ENCODE data around the gene TNFRSF4.
A peak's percentile ranks its signal among the peaks of the same experiment; 100 is the strongest.

Gene TNFRSF4

DNA sequence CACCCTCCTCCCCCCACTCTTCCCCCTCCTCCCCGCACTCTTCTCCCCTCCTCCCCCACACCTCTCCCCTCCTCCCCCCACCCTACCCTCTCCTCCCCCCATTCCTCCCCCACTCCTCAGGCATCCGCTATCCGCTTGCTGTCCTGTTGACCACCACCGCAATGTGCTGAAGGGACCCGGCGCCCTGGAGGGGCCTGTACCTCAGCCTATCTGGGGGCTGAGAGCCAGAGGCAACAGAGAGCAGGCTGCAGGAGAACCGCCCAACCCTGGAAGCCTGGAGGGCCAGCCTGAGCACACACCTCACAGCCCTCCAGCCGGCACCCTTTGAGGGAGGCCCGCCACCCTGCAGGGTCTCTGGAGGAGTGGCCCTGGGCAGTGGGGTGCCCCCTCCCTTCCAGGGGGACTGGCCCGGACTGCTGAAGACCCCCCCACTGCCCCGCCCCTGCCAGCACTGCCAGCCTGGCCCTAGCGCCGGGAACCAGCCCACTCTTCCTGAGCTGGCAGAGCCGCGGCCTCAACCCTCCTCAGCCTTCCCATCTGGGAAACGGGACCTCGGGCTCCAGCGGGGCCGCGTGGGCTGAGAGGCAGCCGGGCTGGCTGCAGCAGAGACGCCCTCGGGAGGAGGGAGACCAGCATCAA is 31.3 kb upstream of the TNFRSF4 start:
- no peak for DNase-seq (ENCODE audit: low spot score)

DNA sequence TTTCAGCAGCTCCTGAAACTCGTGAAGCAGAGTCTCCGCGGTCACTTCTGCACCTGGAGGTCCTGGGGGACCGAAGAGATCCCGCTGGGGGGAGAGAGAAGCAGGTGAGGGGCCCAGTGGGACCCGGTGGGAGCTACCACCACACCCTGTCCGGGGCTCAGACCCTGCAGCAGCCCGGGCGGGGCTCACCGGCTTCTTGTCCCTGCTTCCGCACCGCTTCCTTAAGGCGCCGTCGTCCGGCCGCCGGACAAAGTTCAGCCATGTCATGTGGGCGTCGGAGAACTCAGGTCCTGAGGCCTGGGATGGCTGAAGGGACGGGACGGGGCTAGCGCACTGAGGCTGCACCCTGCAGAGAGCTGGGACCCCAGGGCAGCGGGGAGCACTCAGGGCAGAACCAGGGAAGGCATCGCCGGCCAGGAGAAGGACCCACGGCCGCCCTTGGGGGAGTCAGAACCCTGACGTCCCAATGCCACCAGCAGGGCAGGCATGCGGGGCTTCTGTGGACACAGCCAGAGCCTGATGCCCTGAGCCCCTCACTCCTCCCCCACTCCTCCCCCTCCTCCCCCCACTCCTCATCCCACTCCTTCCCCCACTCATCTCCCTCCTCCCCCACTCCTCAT is 30.3 kb upstream of the TNFRSF4 start:
- peak; percentile 58 for DNase-seq (ENCODE audit: low spot score)

DNA sequence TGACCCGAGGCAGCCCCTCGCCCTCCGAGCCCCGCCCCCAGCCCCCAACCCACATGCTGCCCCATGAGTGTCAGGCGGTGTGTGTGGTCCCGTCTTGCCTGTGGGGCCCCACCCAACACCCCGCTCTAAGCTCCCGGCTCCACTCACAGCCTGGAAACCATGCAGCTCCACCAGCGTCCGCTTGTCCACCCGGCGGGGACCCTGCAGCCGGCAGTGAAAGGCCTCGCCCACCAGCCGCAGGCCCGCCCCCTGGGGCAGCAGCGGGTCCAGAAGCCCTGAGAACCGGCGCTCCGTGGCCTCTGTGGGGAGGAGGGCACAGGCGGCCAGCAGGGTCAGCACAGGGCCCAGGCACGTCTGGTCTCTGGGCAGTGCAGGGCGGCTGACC is 29.8 kb upstream of the TNFRSF4 start:
- no peak for DNase-seq (ENCODE audit: low spot score)

DNA sequence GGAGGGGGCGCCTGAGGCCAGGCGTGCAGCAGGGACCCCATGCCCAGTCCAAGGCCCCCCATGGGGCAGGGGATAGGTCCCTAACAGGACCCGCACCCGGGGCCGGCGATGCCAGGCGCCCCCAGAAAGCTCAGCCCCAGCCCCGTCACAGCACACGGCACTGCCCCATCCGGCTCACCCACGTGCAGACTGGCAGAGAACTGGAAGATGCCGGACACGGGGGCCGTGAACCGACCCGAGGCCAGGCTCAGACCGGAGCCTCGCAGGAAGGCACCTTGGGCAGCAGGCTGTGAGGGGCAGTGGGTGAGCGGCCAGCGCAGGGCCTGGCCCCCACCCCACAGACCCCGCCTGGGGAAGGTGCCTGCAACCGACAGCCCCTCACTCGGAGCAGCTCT is 29.3 kb upstream of the TNFRSF4 start:
- no peak for DNase-seq (ENCODE audit: low spot score)

DNA sequence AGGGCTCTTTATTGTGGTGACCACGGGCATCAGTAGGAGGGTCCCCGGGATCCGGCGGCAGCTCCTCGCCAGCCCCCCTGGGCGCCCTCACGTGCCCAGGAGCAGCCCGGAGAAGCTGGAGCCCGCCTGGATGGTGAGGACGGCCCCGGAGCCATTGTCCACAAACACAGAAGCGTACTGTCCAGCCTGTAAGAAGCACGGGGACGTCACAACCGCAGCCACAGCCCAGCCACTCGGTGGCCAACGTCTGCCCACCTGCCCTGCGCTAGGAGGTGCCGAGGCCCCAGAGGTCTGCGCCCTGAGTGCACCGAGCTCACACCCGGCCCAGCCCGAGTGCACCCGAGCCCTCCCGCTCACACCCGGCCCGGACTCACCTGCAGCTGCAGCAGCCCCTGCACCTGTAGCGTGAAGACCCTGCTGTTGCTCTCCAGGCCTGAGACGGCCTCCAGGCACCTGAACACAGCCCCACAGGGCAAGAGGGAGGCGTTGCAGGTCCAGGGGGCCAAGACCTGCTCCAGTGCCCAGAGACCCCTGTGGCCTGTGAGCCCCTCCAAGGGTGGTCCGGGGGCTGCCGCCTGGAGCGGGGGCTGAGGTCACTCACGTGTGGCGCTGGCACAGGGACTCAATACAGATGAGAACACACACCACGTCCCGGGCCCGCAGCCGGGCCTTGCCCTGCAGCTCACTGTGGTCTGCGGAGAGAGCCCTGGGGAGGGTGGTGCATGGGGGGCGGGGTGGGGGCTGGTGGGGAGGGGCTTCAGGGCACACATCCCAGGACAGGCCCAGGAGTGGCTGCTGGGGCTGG is 28.7 kb upstream of the TNFRSF4 start:
- no peak for DNase-seq (ENCODE audit: low spot score)

DNA sequence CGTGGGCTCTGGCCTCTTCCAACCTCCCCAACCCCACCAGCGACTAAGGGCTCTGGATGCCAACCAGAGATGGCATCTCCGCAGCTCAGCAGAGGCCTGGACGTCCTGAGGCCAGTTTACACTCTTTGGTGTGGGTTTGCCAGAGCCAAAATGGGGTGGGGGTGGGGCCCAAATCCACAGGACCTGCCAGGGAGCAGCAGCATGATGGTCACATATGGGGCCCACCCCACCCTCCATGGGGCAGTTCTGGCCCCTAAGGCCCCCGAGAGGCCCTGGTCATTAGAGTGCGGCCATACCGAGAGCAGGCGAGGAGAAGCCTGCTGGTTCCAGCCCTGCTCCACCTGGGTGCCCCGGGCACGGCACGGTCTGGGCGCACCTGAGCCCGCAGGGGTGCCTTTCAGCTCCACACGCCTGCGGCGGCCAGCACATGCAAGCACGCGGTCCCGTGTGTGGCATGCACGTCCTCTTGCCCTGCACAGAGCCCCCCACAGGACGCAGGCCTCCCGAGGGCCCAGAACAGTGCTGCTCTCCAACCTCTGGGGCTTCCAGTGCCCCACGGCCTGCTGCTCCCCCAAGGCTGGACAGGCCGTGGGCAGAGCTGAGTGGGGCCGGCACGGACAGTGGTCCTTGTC is 27.8 kb upstream of the TNFRSF4 start:
- DNase-seq (ENCODE audit: low spot score): no peak

DNA sequence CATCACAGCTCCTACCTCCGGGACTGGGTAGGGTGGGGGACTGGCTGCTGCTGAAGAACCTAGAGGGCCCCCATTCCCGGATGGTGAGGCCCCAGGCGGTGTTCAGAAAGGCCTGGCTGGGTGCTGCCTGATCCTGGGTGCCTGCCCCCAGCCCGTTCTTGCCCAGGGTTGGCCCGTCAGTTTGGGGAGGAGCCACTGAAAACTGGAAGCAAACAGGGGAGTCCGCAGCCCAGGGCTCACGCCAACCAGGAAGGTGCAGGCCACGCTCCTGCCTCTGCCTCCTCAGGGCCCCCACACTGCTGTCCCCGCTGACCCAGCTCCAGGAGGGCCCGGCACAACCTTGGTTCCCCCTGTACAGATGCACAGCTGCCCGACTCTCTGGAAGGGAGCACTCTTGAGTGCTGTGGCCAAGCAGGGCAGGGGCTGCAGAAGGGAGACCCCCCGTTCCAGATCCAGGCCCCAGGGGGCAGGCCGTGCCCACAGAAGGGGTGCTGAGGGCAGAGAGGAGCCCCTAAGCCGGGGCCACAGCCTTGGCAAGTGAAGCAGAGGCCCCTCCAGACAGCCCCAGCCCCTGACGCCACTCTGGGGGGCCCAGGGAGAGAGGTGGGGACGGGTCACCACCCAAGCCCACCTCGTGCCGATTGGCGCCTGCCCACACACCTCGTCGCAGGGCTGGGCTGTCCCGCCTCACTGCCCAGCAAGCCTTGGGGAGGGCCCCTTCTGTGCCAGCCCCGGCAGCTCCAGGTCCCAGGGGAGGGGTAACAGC is 27.1 kb upstream of the TNFRSF4 start:
- no peak for DNase-seq (ENCODE audit: low spot score)

DNA sequence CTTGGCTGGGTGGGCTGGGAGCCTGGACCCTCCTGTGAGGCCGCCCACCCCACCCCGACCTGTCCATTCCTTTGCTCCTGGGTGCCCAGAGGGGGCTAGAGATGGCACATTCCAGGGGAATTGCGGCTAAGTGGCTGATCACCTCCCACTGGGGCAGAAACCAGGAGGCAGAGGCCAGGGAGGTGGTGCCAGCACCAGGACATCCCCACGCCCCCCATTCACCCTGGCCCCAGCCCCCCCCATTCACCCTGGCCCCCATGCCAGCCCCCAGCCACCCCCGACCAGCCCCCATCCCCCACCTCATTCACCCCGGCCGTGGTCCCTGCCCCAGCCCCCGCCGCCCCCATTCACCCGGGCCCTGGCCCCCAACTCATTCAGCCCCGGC is 26.4 kb upstream of the TNFRSF4 start:
- DNase-seq (ENCODE audit: low spot score): no peak

DNA sequence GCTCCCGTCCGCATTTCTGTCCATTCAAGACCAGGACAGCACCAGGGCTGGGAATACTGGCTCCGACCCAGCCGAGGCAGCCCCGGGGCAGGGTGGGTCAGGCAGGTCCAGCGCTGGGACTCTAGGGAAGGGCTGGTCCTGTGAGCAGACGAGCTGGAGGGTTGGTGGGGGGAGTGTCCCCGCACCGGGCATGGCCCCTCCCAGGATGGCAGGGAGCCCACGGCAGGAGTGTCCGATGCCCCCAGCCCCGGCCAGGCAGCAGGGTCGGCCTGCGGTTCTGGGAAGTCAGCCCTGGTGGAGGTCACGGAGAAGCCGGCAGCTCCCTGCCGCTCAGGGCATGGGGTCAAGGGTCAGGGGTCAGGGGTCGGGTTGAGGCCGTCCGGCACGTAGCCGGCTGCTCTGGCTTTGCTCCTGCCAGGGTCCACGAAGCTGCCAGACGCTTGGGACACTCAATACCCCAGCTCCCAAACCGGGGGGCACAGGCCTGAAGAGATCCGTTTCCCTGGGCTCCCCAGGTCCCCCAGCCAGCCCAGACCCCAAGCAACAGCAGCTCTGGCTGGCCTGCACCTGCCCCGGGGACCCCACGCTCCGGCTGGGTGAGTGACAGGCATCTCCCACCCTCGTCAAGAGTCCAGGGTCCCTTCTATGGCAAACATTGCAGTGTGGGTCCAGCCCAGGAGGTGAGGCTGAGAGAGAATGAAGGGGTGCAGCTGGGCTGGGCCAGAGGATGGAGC is 25.8 kb upstream of the TNFRSF4 start:
- no peak for DNase-seq (ENCODE audit: low spot score)

DNA sequence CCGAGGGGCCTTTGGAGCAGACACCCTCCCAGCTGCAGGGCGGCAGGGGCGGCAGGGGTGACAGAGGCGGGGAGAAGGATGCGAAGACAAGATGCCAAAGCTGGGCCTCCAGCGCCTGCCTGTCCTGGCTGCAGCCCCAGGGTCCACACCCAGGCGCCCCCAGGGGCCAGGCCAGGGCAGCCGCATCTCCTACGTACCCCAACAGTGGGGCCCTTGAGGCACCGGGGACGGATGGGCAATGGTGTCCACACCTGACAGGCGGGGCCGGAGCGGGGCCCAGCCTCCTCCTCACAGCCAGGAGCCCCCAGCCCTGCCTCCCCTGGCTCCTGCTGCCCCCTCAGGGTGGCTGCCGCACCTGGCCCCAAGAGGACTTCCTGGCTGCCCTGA is 25.3 kb upstream of the TNFRSF4 start:
- no peak for DNase-seq (ENCODE audit: low spot score)

DNA sequence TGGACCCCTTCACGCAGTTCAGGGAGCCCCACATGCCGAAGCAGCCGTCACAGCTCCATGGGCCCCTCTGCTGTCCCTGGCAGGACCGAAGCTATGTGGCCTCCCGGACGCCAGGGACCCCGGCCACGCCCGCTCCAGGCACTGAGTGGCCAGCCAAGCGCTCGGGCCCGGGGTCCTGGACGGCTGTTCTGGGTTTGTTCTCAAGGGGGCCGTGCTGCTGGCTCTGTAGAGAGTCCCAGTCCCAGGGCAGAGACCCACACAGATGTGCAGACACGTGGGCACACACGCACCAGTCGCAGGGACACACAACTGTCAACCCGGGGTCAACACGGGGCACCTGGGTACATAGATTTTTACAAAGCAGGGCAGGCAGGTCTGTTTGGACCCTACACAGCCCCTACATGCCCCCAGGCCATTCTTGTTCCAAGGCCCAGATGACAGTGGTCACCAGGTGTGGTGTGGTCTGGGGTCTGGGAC is 24.8 kb upstream of the TNFRSF4 start:
- DNase-seq (ENCODE audit: low spot score): no peak

DNA sequence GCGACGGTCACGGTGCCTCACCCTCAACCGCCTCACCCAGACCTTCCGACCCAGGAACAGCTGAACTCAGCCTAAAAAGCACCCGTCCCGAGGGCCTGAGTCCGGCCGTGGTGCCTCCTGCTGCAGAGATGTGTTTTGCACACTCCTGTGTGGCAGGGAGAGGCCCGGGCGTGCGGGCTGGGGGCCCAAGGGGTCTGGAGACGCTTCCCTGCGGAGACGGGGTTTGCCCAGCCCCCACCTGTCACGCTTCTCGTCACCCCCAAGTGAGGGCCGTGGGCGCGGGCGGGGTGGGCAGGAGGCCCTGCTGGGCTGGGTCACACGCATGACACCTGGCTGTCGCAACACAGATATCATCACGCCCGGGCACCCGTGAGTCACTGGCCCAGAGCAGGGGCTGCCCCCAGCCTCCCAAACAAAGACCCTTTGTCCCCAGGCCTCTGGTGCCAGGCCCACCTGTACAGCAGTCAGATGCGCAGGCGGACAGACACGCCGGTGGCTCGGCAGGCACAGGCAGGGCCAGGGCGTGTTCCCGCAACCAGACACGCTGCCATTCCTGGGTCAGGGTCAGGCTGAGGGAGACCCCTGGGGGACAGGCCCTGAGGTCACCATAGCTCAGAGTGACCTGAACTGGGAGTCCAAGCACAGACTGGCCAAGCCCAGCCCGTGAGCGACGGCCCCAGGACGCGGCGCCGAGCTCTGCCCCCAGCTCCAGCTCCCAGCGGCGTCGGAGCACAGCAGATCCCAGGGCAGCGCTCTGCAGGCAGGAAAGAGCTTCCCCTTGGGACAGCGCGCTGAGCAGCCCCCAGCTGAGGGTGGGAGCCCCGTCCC is 24.1 kb upstream of the TNFRSF4 start:
- DNase-seq (ENCODE audit: low spot score): peak; percentile 52

DNA sequence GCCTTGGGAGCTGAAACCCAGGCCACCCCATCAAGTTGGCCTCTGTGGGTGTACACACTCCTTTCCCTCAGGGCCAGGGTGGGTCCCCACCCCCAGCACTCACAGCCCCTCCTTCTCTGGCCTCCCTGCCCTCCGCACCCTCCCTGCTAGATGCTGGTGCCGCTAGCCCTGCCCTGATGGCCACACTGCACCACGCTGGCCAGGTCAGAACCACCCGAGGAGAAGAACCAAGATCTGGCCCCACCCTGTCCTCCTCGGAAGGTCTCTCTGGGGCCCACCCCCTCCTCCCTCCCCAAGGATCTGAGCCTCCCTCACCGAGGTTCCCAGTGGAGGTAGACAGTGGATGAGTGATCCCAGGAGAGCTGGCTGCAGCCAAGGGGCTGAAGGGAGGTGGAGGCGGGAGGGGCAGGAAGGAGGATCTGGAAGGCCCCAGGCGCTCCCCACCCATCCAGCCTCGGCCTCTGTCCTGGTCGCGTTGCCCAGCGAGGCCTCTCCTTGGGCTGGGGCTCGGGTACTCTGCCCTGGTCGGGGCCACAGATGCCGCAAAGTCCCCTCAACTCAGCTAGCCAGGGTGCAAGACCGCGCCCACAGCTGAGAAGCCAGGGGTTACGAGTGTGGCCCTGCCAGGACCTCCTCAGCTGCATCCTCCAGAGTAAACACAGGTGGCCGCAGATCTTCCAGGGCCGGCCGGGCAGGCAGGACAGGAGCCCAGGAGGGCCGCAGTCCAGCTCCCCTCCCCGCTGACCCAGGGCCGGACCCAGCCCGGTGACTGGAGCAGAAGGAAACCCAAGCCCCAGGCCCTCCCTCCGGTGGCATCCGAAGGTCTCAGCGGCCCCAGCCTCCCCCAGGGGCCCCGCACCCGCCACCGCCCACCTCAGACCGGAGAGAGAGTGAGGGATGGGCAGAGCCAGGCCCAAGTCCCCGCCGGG is 23.3 kb upstream of the TNFRSF4 start:
- DNase-seq (ENCODE audit: low spot score): no peak

DNA sequence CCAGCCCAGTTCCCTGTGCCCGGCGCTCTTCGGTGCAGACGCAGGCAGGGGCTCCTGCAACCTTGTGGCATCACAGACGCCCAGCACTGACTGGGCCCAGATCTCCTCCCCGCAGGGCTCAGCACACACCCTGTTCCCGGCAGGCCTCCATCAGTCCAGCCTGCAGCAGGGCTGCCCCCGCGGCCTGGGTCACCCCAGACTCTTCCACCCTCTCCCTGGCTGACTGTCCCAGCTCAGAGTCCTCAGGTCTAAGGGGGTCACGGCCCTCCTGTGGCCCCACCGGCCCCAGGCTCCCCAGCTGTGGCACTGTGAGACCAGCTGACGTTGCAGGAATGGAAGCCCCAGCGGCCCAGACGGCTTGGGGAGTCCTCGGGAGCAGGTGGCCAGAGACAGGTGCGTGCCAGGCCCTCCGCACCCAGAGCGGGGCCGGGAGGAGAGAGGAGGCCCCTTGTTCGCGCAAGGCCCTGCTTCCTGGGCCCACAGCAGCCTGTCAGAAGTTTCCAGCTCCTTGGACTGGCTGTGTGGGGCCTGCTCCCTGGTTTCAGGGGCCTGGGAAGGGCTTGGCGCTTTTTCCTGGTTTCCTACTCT is 22.3 kb upstream of the TNFRSF4 start:
- no peak for DNase-seq (ENCODE audit: low spot score)

DNA sequence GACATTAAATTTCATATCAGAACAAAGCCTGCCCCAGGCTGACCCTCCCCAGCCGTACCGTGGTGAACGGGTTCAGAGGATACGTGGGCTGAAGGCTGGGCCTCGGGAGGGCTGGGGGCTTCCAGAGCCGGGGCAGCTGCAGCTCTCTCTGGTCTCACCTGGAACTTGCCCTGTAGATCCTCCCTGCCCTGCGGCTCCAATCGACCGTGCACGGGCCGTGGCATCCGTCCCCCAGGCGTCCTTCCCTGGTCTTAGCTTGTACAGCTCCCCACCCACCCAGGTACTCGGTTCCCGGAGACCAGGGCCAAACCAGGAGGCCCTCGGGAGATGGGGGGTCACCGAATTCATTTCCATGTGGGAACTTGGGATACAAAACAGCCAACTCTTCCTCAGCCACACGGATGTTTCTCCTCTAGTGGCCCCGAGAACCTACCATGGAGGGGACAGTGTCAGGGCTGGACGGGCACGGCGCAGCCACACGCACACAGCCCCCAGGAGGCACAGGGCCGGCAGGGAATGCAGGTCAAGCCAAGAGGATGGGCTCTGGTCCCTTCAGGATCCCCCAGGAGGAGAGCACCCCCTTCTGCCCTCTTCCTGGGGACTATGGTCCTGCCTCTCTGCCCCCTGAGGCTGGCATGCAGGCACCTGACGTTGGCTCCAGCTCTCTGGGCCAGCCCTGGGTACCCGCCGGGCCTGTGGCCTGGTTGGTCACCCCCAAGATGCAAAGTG is 21.2 kb upstream of the TNFRSF4 start:
- DNase-seq (ENCODE audit: low spot score): no peak

DNA sequence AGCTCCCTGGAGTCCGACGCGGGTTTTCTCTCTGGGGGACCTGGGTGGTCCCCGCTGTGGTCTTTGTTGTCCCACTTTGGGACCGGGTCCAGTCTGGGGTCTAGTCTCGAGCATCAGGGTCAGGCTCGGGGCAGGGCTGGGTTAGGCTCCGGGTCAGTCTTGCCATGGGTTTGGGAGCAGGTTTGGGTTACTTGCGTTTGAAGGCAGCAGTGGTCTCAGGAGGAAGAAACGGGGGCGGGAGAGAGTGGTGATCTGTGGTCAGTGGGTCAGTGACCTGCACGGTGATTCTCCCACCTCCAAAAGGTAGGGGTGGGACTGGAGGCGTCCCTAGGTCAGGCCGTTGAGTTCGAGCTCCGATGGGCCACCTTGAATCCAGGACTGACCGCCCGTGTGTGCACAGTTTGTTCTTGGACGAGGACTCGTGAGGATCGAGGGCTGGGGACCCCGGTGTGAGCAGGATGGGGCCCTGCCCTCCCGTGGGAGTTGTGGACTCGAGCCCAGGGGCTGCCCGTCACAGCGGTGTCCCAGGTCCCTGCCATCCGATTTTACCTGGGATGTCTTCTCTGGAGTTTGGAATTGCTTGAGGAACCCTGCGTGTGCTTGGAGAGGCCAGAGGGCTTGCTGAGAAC is 20.3 kb upstream of the TNFRSF4 start:
- DNase-seq (ENCODE audit: low spot score): no peak

DNA sequence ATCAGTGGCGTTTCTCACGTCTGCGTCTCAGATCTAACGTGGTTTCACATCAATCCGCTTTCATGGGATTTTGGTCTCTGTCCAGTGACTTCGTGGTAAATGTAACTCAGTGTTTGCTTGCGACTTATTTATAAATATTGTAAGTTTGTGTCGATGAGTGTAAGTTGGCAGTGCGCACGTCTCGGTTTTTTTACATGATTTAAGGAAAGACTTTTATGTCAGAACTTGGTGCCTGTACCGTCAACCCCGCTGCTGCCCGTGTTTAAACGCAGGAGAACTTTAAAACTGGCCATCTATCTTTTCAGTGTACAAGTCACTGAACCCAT is 19.6 kb upstream of the TNFRSF4 start:
- no peak for DNase-seq (ENCODE audit: low spot score)
